Testis (tissue), 3 donors: ENCODE results near the gene PLEKHA7. TPM values are rescaled to one million over a fixed set of nuclear protein-coding genes. Genes with fewer than 3 reads are reported as not detected.

Source experiments
- DNase-seq: peaks from one replicate; pipeline ENCODE4 v3.0.0-alpha.2; 2019
- H3K27ac ChIP-seq, 2 donors: fragments of 200-600 bp; sonication (generic); one replicate each; pipeline ENCODE4 v1.5.1; 2019
- H3K27me3 ChIP-seq: fragments of 200-600 bp; sonication (generic); one replicate; pipeline ENCODE4 v1.5.1; 2019
- H3K36me3 ChIP-seq: fragments of 200-600 bp; sonication (generic); one replicate; pipeline ENCODE4 v1.5.1; 2017; ENCODE audit warnings: low read depth; ENCODE audit errors: missing control alignments
- H3K4me1 ChIP-seq: fragments of 200-600 bp; sonication (generic); one replicate; pipeline ENCODE4 v1.5.1; 2019
- H3K4me3 ChIP-seq, 2 donors: fragments of 200-600 bp; sonication (generic); one replicate each; pipeline ENCODE4 v1.5.1; 2017 to 2019
- H3K9me3 ChIP-seq: fragments of 200-600 bp; sonication (generic); one replicate; pipeline ENCODE4 v1.5.1; 2017
- POLR2A ChIP-seq: fragments of 450-650 bp; IDR thresholded peaks from one replicate; pipeline ENCODE4 v1.6.1; 2017; ENCODE audit warnings: antibody characterized with exemption, mild to moderate bottlenecking, moderate library complexity
- WGBS, 2 donors: methylation state at CpG; one replicate each; pipeline ENCODE4 v1.1.5; 2018; 5-methylcytosine and 5-hydroxymethylcytosine counted together
- intact Hi-C: fragments of 100-400 bp; cut with DNase I; formaldehyde crosslinking; loops from one replicate; pipeline ENCODE4 v1.15.1; 2023; ENCODE audit warnings: low total_unique reads
- polyA plus RNA-seq: library from polyadenylated mRNA; stranded (reverse); fragments of 350-450 nt; fragmentation: Illumina TruSeq; extraction: RNeasy Lipid Tissue Mini Kit (QIAGEN cat#74804); gene quantifications from one replicate; pipeline ENCODE4 v1.2.3, GENCODE V29; 2014; ENCODE audit warnings: low read depth, low replicate concordance; ENCODE audit not compliant: insufficient read depth
- total RNA-seq, 2 donors: library from RNA; depleted of rRNA; stranded (reverse); fragments of >200 nt; gene quantifications; one replicate each; pipeline ENCODE4 v1.2.3, GENCODE V29; 2016
- TF ChIP-seq, protein P1 (sequence below), 3 experiments: fragments of 450-650 bp in 2 of 3; fragments of 200-600 bp in 1 of 3; sonication (generic) in 1 of 3; IDR thresholded peaks; one replicate each; pipeline ENCODE4 v1.5.1; 2016 to 2019; ENCODE audit warnings: antibody characterized with exemption in 3 of 3, mild to moderate bottlenecking in 2 of 3, moderate library complexity in 1 of 3

The PLEKHA7 gene
- total and polyA plus RNA-seq, 3 donors from 2014 or later: 33.0 to 64.9 (median 63.9) TPM

DNA sequence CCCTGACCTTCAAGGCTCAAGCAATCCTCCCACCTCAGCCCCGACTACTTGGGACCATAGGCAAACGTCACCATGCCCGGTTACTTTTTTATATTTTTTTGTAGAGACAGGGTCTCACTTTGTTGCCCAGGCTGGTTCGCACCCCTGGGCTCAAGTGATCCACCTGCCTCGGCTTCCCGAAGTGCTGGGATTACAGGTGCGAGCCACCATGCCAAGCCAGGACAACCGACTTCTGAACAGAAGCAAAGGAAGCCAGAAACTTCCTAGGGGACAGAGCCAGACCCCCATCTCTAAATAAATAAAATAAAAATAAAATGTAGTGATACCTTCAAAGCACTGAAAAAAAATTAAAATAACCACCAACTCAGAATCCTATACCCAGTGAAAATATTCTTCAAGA, 249.3 kb downstream of the PLEKHA7 start:
- H3K9me3 ChIP-seq: no peaks in the 10 kb centered on the region
- TF ChIP-seq, protein P1, sequence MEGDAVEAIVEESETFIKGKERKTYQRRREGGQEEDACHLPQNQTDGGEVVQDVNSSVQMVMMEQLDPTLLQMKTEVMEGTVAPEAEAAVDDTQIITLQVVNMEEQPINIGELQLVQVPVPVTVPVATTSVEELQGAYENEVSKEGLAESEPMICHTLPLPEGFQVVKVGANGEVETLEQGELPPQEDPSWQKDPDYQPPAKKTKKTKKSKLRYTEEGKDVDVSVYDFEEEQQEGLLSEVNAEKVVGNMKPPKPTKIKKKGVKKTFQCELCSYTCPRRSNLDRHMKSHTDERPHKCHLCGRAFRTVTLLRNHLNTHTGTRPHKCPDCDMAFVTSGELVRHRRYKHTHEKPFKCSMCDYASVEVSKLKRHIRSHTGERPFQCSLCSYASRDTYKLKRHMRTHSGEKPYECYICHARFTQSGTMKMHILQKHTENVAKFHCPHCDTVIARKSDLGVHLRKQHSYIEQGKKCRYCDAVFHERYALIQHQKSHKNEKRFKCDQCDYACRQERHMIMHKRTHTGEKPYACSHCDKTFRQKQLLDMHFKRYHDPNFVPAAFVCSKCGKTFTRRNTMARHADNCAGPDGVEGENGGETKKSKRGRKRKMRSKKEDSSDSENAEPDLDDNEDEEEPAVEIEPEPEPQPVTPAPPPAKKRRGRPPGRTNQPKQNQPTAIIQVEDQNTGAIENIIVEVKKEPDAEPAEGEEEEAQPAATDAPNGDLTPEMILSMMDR (IDR thresholded peaks at IDR 0.05): no peak
- no peak for TF ChIP-seq POLR2A
- H3K4me1 ChIP-seq: no peaks in the 10 kb centered on the region
- H3K27me3 ChIP-seq: no peaks in the 10 kb centered on the region
- no peak overlapping the region for H3K4me3 ChIP-seq
- 80 to 85% methylated on average over 8 of the region's 8 CpGs for WGBS, 2 donors
- H3K36me3 ChIP-seq: no peaks in the 10 kb centered on the region
- DNase-seq: no peak
- intact Hi-C loops: no loop called here
- H3K27ac ChIP-seq: no peak overlapping the region

DNA sequence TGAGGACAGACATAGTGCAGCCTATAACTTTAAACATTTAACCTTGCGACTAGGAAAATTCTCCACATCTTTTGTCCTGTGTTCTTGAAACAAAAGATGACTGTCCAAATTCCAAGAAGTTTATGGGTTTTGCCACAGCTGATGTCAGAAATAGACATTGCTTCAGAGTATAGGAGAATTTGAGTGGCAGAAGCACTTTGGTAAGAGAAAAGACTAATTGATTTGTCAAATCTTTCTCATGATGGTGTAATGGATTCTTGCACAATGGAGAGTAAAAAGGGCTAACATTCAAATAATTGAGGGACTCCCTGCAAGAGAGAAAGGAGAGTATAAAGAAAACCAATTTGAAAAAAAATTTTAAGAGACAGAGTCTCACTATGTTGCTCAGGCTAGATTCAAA, 250.5 kb downstream of the PLEKHA7 start:
- Histone ChIP-seq H3K27ac (no peak overlapping the region), H3K36me3 (no peaks in the 10 kb centered on the region), H3K4me1 (no peaks in the 10 kb centered on the region), H3K27me3 (no peaks in the 10 kb centered on the region), H3K9me3 (no peaks in the 10 kb centered on the region), H3K4me3 (no peak overlapping the region)
- WGBS, 2 donors: 94 to 95% methylated on average over 1 of the region's 1 CpG
- intact Hi-C loops: no loop called here
- DNase-seq: no peak
- TF ChIP-seq POLR2A: no peak
- TF ChIP-seq, protein P1 (IDR thresholded peaks at IDR 0.05): no peak

DNA sequence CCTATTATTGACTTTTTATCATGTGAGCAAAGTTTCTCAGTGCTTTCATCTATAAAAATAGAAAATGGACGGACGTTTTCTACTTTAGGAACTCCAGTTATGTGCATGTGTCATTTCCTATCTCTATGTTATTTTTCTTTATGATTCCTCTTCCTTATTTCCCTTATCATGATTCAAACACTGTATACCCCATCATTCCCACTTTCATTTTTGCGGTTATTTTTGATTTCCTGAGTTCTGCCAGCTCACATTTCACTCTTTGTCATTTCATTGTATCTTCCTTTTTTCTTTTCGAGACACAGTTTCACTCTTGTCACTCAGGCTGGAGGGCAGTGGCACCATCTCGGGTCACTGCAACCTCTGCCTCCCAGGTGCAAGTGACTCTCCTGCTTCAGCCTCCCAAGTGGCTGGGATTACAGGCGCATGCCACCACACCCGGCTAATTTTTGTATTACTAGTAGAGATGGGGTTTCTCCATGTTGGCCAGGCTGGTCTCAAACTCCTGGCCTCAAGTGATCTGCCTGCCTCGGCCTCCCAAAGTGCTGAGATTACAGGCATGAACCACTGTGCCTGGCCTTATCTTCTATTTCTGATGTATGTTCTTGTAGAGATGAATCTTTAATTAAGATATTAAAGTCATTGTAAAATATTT, 254.2 kb downstream of the PLEKHA7 start:
- TF ChIP-seq, protein P1 (IDR thresholded peaks at IDR 0.05): no peak
- no peak for TF ChIP-seq POLR2A
- Histone ChIP-seq H3K27me3 (no peaks in the 10 kb centered on the region), H3K9me3 (no peaks in the 10 kb centered on the region), H3K4me1 (no peaks in the 10 kb centered on the region), H3K4me3 (no peak overlapping the region), H3K27ac (no peak overlapping the region), H3K36me3 (no peaks in the 10 kb centered on the region)
- no peak for DNase-seq
- intact Hi-C loops: no loop called here
- 69 to 76% methylated on average over 8 of the region's 8 CpGs for WGBS, 2 donors

DNA sequence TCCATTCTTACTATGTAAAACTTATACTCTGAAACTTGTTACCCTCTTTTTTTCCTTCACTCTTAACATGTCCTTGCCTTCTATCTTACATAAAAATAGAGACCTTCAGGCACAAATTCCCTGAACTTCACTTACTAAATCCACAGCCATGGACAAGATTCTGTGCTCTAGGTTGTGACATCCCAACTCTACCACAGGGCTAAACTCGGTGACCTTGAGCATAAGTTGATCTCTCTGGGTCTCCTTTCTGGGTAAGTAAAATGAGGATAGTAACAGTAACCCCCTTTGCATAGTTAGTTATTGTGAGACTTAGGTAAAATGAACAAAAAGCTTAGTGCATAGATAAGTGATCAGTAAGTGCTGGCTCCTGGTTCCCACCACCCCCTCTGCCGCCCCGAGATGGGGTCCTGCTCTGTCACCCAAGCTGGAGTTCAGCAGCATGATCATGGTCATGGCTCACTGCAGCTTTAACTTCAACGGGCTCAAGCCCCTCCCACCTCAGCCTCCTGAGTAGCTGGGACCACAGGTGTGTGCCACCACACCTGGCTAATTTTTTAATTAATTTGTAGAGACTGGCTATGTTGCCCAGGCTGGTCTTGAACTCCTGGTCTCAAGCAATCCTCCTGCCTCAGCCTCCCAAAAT, 255.7 kb downstream of the PLEKHA7 start:
- Histone ChIP-seq H3K27ac (no peak overlapping the region), H3K36me3 (no peaks in the 10 kb centered on the region), H3K9me3 (no peaks in the 10 kb centered on the region), H3K27me3 (no peaks in the 10 kb centered on the region), H3K4me1 (no peaks in the 10 kb centered on the region), H3K4me3 (no peak overlapping the region)
- DNase-seq: no peak
- TF ChIP-seq, protein P1 (IDR thresholded peaks at IDR 0.05): no peak
- no peak for TF ChIP-seq POLR2A
- intact Hi-C loops: no loop called here
- WGBS, 2 donors: 88 to 90% methylated on average over 4 of the region's 4 CpGs

DNA sequence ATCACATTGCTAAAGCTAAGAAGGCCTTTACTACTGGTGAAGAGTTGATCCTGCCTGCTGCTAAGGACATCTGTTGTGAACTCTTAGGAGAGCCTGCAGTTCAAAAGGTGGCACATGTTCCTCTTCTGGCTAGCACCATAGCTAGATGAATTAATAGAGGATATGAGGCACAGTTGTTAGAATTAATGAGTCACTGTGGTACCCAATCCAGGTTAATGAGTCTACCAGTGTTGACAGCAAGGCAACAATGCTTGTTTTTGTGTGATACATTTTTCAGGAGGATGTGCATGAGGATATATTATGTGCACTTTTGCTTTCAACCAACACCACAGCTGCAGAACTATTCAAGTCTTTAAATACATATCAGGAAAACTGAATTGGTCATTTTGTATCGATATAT, 263.8 kb downstream of the PLEKHA7 start:
- WGBS, 2 donors: 90 to 93% methylated on average over 1 of the region's 1 CpG
- Histone ChIP-seq H3K9me3 (no peaks in the 10 kb centered on the region), H3K4me3 (no peak overlapping the region), H3K27me3 (no peaks in the 10 kb centered on the region), H3K27ac (no peak overlapping the region), H3K36me3 (no peaks in the 10 kb centered on the region), H3K4me1 (no peaks in the 10 kb centered on the region)
- no peak for TF ChIP-seq POLR2A
- TF ChIP-seq, protein P1 (IDR thresholded peaks at IDR 0.05): no peak
- intact Hi-C loops: no loop called here
- DNase-seq: no peak
